NCI-H1105 (cell line): ENCODE data around the gene HYDIN.
A peak's percentile ranks its signal among the peaks of the same experiment; 100 is the strongest.
"Not testable (repeated sequence)": the region's sequence is repeated elsewhere in the genome, so short reads cannot be mapped to it uniquely, and the experiment has no call there.

Experiments
- DNase-seq: peaks from one replicate; lab custom pipeline; 2025; lab: John Stamatoyannopoulos, UW

Gene HYDIN

GRCh38 chr16:71225145-71225544 lies 5.4 kb downstream of the HYDIN start:
- no peak for DNase-seq

DNA sequence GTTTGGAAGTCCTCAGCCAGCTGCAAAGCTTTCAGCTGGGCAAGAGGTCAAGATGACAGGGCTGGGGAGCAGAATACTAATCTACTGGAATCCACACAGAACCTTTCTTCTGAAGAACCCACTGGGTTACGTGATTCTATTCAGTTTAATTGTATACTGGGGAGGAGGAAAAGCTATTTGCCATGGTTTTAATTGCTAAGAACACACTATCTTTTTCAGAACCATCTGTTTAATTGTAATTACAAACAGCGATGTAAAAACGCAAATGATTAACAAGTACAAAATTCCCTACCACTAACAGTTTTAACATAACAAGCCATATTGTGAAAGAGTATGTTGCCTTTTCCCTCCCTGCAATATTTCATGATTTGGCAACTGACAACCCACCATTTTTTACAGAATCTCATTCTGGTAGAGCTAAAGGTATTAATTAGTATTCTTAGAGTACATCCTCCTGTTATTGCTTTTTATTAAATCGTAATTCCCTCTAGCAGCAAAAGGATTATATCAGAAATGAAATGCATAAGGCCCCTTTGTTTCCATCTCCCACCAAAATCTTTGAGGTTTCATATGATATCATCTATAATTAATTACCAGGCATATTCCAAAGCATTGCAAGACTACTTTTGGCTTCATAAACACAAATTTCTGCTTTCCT lies 12.1 kb downstream of the HYDIN start:
- no peak for DNase-seq

DNA sequence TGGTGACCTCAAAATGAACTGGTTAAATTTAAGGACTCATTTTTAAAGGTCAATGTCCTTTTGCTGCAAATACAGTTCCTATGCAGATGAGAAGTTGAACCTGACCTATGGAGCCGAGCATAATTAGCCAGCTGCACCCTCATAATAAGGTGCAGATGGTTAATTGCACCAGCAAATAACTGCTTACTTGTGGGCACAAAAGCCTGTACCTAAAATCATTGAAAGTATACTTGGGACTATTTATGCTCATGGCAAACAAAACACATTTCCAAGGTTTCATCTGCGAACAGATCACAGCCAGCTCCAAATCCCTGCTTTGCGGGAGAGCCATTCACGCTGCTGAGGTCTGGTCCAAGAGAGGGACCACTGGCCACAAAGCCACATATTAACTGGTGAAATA lies 13.0 kb downstream of the HYDIN start:
- peak; percentile 43 for DNase-seq

DNA sequence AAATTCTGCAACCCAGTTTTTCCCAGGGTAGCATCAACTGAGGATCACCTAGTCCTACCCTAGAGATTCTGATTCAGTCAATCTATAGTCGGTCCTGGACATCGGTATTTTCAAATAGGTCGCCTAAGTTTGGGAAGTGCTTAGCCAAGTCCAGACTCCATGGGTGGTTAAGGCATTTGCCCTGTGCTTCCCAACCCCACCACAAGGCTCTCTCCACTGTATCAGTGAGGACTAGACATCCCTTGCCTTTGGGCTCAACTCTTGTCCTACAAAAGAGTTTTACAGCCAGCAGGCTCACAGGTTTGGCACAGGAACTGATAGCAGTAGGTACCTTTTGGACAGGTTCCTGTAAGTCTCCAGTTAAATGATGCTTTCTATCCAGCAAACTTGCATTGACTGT lies 13.8 kb downstream of the HYDIN start:
- no peak for DNase-seq

- peak; percentile 47 for DNase-seq
Measured at GRCh38 chr16:71214746-71215381, 15.7 kb downstream of the HYDIN start.

- no peak for DNase-seq
Measured at GRCh38 chr16:71205482-71206131, 24.9 kb downstream of the HYDIN start.

- no peak for DNase-seq
Measured at GRCh38 chr16:71203631-71204030, 26.9 kb downstream of the HYDIN start.

GRCh38 chr16:71201556-71201955 lies 29.0 kb downstream of the HYDIN start:
- DNase-seq, result no peak

GRCh38 chr16:71201054-71201453 lies 29.5 kb downstream of the HYDIN start:
- DNase-seq, result no peak

- no peak for DNase-seq
Measured at GRCh38 chr16:71198408-71198807, 32.1 kb downstream of the HYDIN start.

DNA sequence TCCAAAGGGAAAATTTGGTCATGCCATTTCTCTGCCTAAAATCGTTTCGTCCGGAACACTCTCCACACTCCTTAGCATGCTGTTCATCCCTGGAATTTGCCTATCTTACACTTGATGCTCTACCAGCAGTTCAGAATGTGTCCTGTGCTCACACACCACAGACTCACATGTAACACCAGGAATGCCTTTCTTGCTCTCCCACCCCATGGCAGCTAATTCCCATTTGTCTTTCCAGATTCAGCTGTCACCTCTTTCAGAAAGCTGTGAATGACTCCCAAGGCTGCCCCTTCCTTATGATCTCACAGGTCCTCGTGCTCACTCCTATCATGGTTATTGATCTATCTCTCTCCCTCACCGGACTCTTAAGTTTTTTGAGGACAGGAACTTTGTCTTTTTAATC lies 38.1 kb downstream of the HYDIN start:
- no peak for DNase-seq

DNA sequence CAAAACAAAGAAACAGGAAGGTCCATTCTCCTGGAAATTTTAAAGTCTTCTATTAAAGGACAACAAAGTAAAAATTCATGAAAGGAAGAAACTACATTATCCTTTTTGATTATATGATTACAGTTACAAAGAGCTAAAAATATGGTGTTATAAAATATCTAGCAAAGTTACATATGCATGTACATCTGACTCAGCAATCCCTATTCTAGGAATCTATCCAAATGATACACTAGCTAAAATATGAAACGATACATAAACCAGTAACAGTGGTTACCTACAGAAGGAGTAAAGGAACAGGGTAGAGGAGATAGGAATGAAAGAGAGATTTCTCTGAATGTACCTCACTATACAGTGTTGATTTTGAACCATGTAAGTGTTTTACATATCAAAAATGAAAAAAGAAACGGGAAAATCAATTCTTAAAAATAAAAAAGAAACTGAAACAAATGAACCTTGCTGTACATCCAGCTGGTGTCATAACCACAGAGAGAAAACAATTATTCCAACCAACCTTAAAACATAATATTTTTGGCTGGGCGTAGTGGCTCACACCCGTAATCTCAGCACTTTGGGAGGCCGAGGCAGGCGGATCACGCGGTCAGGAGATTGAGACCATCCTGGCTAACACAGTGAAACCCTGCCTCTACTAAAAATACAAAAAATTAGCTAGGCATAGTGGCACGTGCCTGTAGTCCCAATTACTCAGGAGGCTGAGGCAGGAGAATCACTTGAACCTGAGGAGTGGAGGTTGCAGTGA lies 41.4 kb downstream of the HYDIN start:
- DNase-seq, result no peak

GRCh38 chr16:71185347-71185746 lies 45.2 kb downstream of the HYDIN start:
- no peak for DNase-seq

- DNase-seq, result no peak
Measured at GRCh38 chr16:71179569-71179968, 51.0 kb downstream of the HYDIN start.

DNA sequence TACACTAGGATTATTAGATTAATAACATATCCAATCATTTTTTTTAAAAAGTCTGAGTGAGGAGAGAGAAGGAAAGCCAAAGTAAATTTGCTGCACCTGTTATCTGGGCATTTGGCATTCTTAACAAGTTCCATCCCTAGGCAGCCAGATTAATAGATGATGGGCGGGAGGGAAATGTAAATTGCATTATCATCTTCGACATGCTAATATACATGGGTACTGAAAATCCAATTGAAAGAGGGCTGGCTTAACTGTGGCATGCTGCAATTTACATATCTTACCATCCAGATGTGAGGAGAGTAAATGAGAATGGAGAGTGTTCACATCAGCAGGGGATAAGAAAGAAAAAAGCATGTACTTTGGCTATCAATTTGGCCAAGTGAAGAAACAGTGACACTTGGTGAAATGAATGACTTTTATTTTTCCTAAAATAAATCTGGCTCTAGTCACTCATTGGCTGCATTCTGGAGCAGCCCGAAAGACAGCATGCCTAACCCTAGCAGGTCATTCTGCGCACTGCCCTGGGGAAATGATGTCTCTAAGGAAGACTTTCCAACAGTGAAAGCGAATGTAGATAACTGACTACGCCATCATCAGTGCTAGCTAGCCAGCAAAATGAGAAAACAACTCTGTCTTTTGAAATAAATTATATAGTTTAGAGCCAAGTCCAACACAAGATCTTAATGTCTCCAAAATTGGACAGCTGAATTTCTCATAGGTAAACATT lies 57.9 kb downstream of the HYDIN start:
- DNase-seq, result no peak

DNA sequence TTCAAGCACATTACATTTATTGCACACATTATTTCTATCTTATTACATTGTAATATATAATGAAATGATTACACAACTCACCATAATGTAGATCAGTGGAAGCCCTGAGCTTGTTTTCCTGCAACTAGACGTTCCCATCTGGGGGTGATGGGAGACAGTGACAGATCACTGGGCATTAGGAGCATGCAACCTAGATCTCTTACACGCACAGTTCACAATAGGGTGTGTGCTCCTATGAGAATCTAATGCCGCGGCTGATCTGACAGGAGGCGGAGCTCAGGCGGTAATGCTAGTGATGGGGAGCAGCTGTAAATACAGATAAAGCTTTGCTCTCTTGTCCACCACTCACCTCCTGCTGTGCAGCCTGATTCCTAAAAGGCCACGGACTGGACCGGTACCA lies 69.5 kb downstream of the HYDIN start:
- DNase-seq, result not testable (repeated sequence)

GRCh38 chr16:71157278-71157677 lies 73.2 kb downstream of the HYDIN start:
- DNase-seq, result not testable (repeated sequence)

GRCh38 chr16:71153329-71153728 lies 77.2 kb downstream of the HYDIN start:
- DNase-seq, result not testable (repeated sequence)

DNA sequence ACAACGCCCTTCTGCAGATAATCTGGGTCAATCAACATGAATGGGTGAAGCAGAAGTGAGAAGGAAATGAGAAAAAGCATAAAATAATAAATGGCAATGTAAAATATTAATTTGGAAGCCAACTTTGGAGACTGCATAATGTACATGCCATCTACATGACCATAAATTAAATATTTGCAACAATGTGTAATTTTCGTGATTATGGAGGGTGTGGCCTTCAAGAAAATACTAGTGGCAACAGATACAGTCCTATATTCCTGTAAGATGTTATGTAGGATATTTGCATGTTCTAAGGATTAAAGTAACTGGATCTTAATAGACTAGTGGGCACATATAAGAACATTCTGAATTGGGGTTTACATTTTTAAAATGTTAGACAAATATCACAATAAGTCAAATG lies 78.9 kb downstream of the HYDIN start:
- not testable (repeated sequence) for DNase-seq

DNA sequence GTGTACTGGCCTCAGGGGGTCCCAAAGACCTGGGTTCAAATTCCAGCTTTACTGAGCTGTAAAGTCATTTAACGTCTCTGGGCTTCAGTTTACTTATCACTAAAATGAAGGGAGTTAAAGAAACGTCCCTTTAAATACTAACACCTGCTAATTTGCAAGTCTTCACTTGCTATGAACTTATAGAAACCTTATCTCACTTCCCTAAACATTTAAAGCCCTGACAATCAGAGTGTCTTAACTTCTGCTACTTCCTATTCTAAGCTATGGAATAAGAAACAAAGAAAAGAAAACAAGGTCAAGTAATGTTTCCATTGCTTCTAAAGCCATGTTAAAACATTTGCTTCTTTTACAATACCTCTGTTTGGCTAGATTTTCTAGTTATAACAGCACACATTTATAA lies 87.3 kb downstream of the HYDIN start:
- DNase-seq, result not testable (repeated sequence)

DNA sequence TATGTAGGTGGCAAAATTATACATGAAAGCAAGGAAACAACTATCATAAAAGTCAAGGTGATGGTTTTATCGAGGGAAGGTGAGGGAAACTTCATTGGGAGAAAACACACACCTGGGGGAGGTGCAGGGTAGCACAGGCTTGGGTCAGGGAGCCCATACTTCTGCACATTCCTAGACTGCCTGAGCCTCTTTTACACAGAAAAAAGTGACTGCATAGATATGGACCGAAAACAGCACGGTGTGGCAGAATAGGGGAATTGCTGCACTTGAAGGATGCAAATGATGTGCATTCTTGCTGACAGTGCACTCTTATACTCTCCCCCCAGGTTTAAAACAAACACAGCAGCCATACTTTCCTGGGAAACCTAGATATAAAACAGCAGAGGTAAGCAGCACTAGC lies 120.0 kb downstream of the HYDIN start:
- DNase-seq, result not testable (repeated sequence)

GRCh38 chr16:71109656-71110208 lies 120.8 kb downstream of the HYDIN start:
- DNase-seq, result not testable (repeated sequence)
